Peyer's patch (tissue), 4 donors: ENCODE results near the gene ZMYM5. TPM values are rescaled to one million over a fixed set of nuclear protein-coding genes. Genes with fewer than 3 reads are reported as not detected.
A peak's percentile ranks its signal among the peaks of the same experiment; 100 is the strongest.

Experiments
- DNase-seq, 3 donors: peaks; one replicate each; pipeline ENCODE4 v3.0.0-alpha.2; 2017 to 2019
- H3K27ac ChIP-seq, 4 donors: fragments of 200-600 bp; sonication (generic); one replicate each; pipeline ENCODE4 v1.5.1; 2016 to 2019
- H3K27me3 ChIP-seq, 2 donors: fragments of 200-600 bp; sonication (generic); one replicate each; pipeline ENCODE4 v1.5.1; 2019
- H3K36me3 ChIP-seq, 3 donors: fragments of 200-600 bp; sonication (generic); one replicate each; pipeline ENCODE4 v1.5.1; 2016 to 2019
- H3K4me1 ChIP-seq, 4 donors: fragments of 200-600 bp; sonication (generic); one replicate each; pipeline ENCODE4 v1.5.1; 2016 to 2019
- H3K4me3 ChIP-seq, 4 donors: fragments of 200-600 bp; sonication (generic); 1 replicate in 3 of 4; 2 replicates in 1 of 4; pipeline ENCODE4 v1.5.1; 2016 to 2019; ENCODE audit warnings: mild to moderate bottlenecking in 1 of 4
- H3K9me3 ChIP-seq, 4 donors: fragments of 200-600 bp; sonication (generic); one replicate each; pipeline ENCODE4 v1.5.1; 2016 to 2019; ENCODE audit warnings: mild to moderate bottlenecking in 1 of 4
- CTCF ChIP-seq, 6 experiments: fragments of 450-650 bp in 4 of 6; fragments of 200-600 bp in 2 of 6; sonication (generic) in 1 of 6; IDR thresholded peaks; one replicate each; pipeline ENCODE4 v1.5.1; 2017 to 2019; ENCODE audit warnings: antibody characterized with exemption in 6 of 6, mild to moderate bottlenecking in 3 of 6, moderate library complexity in 1 of 6
- POLR2A ChIP-seq, 2 donors: fragments of 450-650 bp; IDR thresholded peaks; one replicate each; pipeline ENCODE4 v1.5.1; 2017; ENCODE audit warnings: antibody characterized with exemption in 2 of 2, mild to moderate bottlenecking in 2 of 2, moderate library complexity in 2 of 2
- total RNA-seq, 4 donors: library from RNA; depleted of rRNA; stranded (reverse); fragments of >200 nt; gene quantifications; one replicate each; pipeline ENCODE4 v1.1.0, GENCODE V29; 2016

ZMYM5 gene
- total RNA-seq, 4 donors from 2014 or later: 10.5 to 27.2 (median 16.1) TPM

- Histone ChIP-seq H3K27me3 (no peaks in the 10 kb centered on the region), H3K9me3 (no peaks in the 10 kb centered on the region), H3K36me3 (no peaks in the 10 kb centered on the region), H3K4me3 (no peak overlapping the region), H3K4me1 (no peaks in the 10 kb centered on the region), H3K27ac (no peak overlapping the region)
- peak in 2 of 6 experiments; percentile 9 to 22 for TF ChIP-seq CTCF (IDR thresholded peaks at IDR 0.05)
- TF ChIP-seq POLR2A (IDR thresholded peaks at IDR 0.05): no peak
- no peak for DNase-seq
Observed at GRCh38 chr13:19888799-19889198, 25.4 kb upstream of the ZMYM5 start.

GRCh38 chr13:19882231-19882630, 18.8 kb upstream of the ZMYM5 start:
- H3K4me3 ChIP-seq: no peak overlapping the region
- no peak for TF ChIP-seq CTCF (IDR thresholded peaks at IDR 0.05)
- H3K27ac ChIP-seq: no peak overlapping the region
- no peaks in the 10 kb centered on the region for H3K9me3 ChIP-seq
- no peaks in the 10 kb centered on the region for H3K27me3 ChIP-seq
- H3K4me1 ChIP-seq: no peaks in the 10 kb centered on the region
- no peak for DNase-seq
- no peaks in the 10 kb centered on the region for H3K36me3 ChIP-seq

GRCh38 chr13:19881641-19882040, 18.2 kb upstream of the ZMYM5 start:
- no peak overlapping the region for H3K4me3 ChIP-seq
- no peaks in the 10 kb centered on the region for H3K9me3 ChIP-seq
- no peak overlapping the region for H3K27ac ChIP-seq
- DNase-seq: no peak
- H3K27me3 ChIP-seq: no peaks in the 10 kb centered on the region
- H3K4me1 ChIP-seq: no peaks in the 10 kb centered on the region
- TF ChIP-seq CTCF (IDR thresholded peaks at IDR 0.05): no peak
- TF ChIP-seq POLR2A (IDR thresholded peaks at IDR 0.05): no peak
- H3K36me3 ChIP-seq: no peaks in the 10 kb centered on the region

GRCh38 chr13:19864746-19865309, 1.4 kb upstream of the ZMYM5 start:
- Histone ChIP-seq H3K4me1 (peaks cover 0 to 17% (median 5%) of the 10 kb centered on the region in 4 donors), H3K36me3 (no peaks in the 10 kb centered on the region), H3K4me3 (peak overlapping the region; percentile 75 to 94 (median 92)), H3K27ac (peak overlapping the region; percentile 93 to 99 (median 98)), H3K27me3 (no peaks in the 10 kb centered on the region), H3K9me3 (no peaks in the 10 kb centered on the region)
- DNase-seq: peak in 2 of 3 donors; percentile 73 to 89
- TF ChIP-seq POLR2A (IDR thresholded peaks at IDR 0.05): peak in 1 of 2 donors; percentile 11
- TF ChIP-seq CTCF (IDR thresholded peaks at IDR 0.05): peak; percentile 71 to 76 (median 75)

GRCh38 chr13:19864024-19864745, 736 bp upstream of the ZMYM5 start:
- Histone ChIP-seq H3K27ac (peak overlapping the region; percentile 93 to 99 (median 98)), H3K4me1 (peaks cover 0 to 17% (median 5%) of the 10 kb centered on the region in 4 donors), H3K36me3 (peaks cover 0 to 2% (median 0%) of the 10 kb centered on the region in 3 donors), H3K4me3 (peak overlapping the region; percentile 75 to 94 (median 92)), H3K9me3 (no peaks in the 10 kb centered on the region), H3K27me3 (no peaks in the 10 kb centered on the region)
- no peak for TF ChIP-seq POLR2A (IDR thresholded peaks at IDR 0.05)
- TF ChIP-seq CTCF (IDR thresholded peaks at IDR 0.05): no peak
- DNase-seq: peak; percentile 50 to 87 (median 83)
